HG03060 (cell line): ENCODE data around the gene NADK2.
A peak's percentile ranks its signal among the peaks of the same experiment; 100 is the strongest.
"Not testable (repeated sequence)": the region's sequence is repeated elsewhere in the genome, so short reads cannot be mapped to it uniquely, and the experiment has no call there.

Source experiments
- ATAC-seq: cut with Tn5 transposase; IDR thresholded peaks from one replicate; pipeline ENCODE4 v1.9.1; 2021; ENCODE audit warnings: low read depth, moderate number of reproducible peaks; ENCODE audit not compliant: unreplicated experiment

The NADK2 gene

GRCh38 chr5:36241631-36242533 is at the start of gene NADK2:
TSS of gene NADK2 (minus strand) at chr5:36241925. CDS start at chr5:36241798, 127 bp downstream.
- ATAC-seq: peak; percentile 86

GRCh38 chr5:36285837-36286615 is 44.3 kb upstream of the NADK2 start:
- no peak for ATAC-seq

- not testable (repeated sequence) for ATAC-seq
These were observed 42.0 kb upstream of the NADK2 start for GRCh38 chr5:36283775-36284174.

GRCh38 chr5:36281626-36282025 is 39.9 kb upstream of the NADK2 start:
- no peak for ATAC-seq

- ATAC-seq: no peak
These were observed 37.5 kb upstream of the NADK2 start for GRCh38 chr5:36279054-36279698.

- no peak for ATAC-seq
These were observed 35.9 kb upstream of the NADK2 start for GRCh38 chr5:36277521-36278176.

GRCh38 chr5:36276864-36277263 is 35.1 kb upstream of the NADK2 start:
- no peak for ATAC-seq

GRCh38 chr5:36273809-36274526 is 32.2 kb upstream of the NADK2 start:
- no peak for ATAC-seq

- no peak for ATAC-seq
These were observed 30.5 kb upstream of the NADK2 start for GRCh38 chr5:36272136-36272690.

- ATAC-seq: no peak
These were observed 29.3 kb upstream of the NADK2 start for GRCh38 chr5:36270876-36271575.

GRCh38 chr5:36270175-36270574 is 28.4 kb upstream of the NADK2 start:
- ATAC-seq: no peak

- ATAC-seq: no peak
These were observed 27.8 kb upstream of the NADK2 start for GRCh38 chr5:36269478-36269877.

- ATAC-seq: no peak
These were observed 26.2 kb upstream of the NADK2 start for GRCh38 chr5:36267905-36268304.

GRCh38 chr5:36264202-36264760 is 22.6 kb upstream of the NADK2 start:
- ATAC-seq: no peak

GRCh38 chr5:36261186-36261585 is 19.5 kb upstream of the NADK2 start:
- no peak for ATAC-seq

- ATAC-seq: no peak
These were observed 11.8 kb upstream of the NADK2 start for GRCh38 chr5:36253575-36253974.

GRCh38 chr5:36252722-36253365 is 11.1 kb upstream of the NADK2 start:
- no peak for ATAC-seq

GRCh38 chr5:36251218-36251617 is 9.5 kb upstream of the NADK2 start:
- ATAC-seq: no peak
